Measurements from ENCODE around the gene ANKRD27.

DNA sequence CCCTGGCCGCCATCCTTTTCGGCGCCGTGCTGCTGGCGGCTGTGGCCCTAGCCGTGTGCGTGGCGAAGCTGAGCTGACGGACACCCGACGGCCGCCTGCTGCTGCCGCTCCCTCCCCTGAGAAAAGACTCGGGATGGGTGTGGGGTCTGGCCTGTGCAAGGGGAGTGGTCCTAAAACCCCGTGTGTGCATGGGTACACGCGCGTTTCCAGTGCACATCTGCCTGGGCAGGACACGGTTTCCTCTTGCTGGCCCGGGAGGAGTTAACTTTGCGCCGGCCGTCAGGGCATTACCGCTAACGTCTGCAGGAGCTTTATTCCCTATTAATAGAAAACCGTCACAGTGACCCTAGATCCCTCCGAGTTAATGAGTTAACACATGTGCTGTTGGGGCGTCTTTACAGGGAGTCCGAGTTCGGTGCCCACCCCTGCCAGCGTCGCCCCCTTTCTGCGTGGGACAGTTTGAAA is 1.9 kb upstream of the ANKRD27 start:
- TF ChIP-seq, protein P1, sequence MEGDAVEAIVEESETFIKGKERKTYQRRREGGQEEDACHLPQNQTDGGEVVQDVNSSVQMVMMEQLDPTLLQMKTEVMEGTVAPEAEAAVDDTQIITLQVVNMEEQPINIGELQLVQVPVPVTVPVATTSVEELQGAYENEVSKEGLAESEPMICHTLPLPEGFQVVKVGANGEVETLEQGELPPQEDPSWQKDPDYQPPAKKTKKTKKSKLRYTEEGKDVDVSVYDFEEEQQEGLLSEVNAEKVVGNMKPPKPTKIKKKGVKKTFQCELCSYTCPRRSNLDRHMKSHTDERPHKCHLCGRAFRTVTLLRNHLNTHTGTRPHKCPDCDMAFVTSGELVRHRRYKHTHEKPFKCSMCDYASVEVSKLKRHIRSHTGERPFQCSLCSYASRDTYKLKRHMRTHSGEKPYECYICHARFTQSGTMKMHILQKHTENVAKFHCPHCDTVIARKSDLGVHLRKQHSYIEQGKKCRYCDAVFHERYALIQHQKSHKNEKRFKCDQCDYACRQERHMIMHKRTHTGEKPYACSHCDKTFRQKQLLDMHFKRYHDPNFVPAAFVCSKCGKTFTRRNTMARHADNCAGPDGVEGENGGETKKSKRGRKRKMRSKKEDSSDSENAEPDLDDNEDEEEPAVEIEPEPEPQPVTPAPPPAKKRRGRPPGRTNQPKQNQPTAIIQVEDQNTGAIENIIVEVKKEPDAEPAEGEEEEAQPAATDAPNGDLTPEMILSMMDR (IDR thresholded peaks at IDR 0.05): no peak
- TF ChIP-seq POLR2A (IDR thresholded peaks at IDR 0.05): no peak

All from lower leg skin (tissue), 3 donors.